ENCODE measurements around the gene FGGY. TPM values are rescaled to one million over a fixed set of nuclear protein-coding genes. Genes with fewer than 3 reads are reported as not detected.

Gene FGGY
- total RNA-seq, 1 experiment from 2014 or later: 14.6 TPM

DNA sequence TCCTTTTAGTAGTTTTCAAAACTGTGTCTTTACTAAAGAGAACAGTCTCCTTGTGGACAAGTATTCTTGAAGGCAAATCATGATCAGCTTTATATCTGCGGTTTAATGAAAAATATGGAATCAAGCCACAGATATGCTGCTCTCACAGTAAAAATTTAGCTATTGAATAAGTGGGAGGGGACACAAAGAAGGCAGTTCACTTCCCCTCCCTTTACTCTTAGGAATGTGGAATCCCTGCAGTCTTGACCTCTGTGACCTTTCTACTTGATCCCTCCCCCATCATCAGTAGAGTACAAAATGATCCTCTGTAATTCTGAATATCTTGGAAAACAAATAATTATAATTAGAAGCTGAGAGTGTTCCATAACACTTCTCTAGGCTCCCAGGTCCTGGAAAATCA, 381.1 kb downstream of the FGGY start:
- Histone ChIP-seq H3K4me2 (ENCODE audit: insufficient read depth, insufficient read length, low read length) (no peak overlapping the region), H2AK5ac (ENCODE audit: insufficient read length, low read length) (no peak overlapping the region), H2BK12ac (ENCODE audit: insufficient read length, low read depth, low read length) (no peak overlapping the region), H3K79me2 (ENCODE audit: insufficient read depth, low read length) (no peaks in the 10 kb centered on the region), H3T11ph (ENCODE audit: low read length) (no peak overlapping the region), H3K23me2 (ENCODE audit: insufficient read length, low read depth, low read length, poor library complexity, severe bottlenecking) (no peaks in the 10 kb centered on the region), H4K8ac (replicated peaks; ENCODE audit: insufficient read length, low read depth, low read length) (no peak overlapping the region), H3K56ac (ENCODE audit: insufficient read length, low read depth, low read length) (no peak overlapping the region), H4K20me1 (ENCODE audit: control insufficient read depth, insufficient read depth, insufficient read length) (no peaks in the 10 kb centered on the region), H2AFZ (ENCODE audit: low read length) (no peak overlapping the region), H3K4ac (ENCODE audit: low read depth, low read length) (no peak overlapping the region), H2BK5ac (ENCODE audit: insufficient read length, low read length) (no peak overlapping the region), H2BK20ac (ENCODE audit: low read depth, low read length, poor library complexity, severe bottlenecking) (no peak overlapping the region), H4K5ac (ENCODE audit: insufficient read length, low read depth, low read length) (no peak overlapping the region), H3K79me1 (ENCODE audit: insufficient read depth, low read depth, low read length, poor library complexity, severe bottlenecking) (no peaks in the 10 kb centered on the region), H3K9ac (ENCODE audit: extremely low read depth, insufficient read length, low read length) (no peak overlapping the region), H2BK15ac (ENCODE audit: low read depth, low read length) (no peak overlapping the region), H3K23ac (ENCODE audit: insufficient read length, low read depth, low read length) (no peak overlapping the region), H3K9me3 (ENCODE audit: control insufficient read depth, low read depth, low read length) (no peaks in the 10 kb centered on the region), H3K27me3 (ENCODE audit: insufficient read depth, low read length) (no peaks in the 10 kb centered on the region), H3K14ac (ENCODE audit: insufficient read depth, low read length) (no peak overlapping the region), H4K91ac (ENCODE audit: insufficient read length, low read depth, low read length) (no peak overlapping the region), H3K4me1 (ENCODE audit: insufficient read depth, low read length) (peaks cover 3% of the 10 kb centered on the region; the same call in 1 of the 2 replicates), H3K18ac (ENCODE audit: insufficient read length, low read depth, low read length) (no peak overlapping the region), H3K27ac (ENCODE audit: insufficient read length, low read depth, low read length) (no peak overlapping the region), H2BK120ac (ENCODE audit: low read depth, low read length, poor library complexity, severe bottlenecking) (no peak overlapping the region)
- no peaks in the 10 kb centered on the region; the same call in 1 of the 2 replicates for H3K27me3 Mint-ChIP-seq (ENCODE audit: low read depth)
- no peak overlapping the region for H3K4me3 Mint-ChIP-seq
- no peaks in the 10 kb centered on the region for H3K9me3 Mint-ChIP-seq
- H3K27ac Mint-ChIP-seq: peak overlapping the region in 2 of 3 experiments; percentile 13 to 30; a peak in 2 of 7 replicates
- TF ChIP-seq, protein P1, sequence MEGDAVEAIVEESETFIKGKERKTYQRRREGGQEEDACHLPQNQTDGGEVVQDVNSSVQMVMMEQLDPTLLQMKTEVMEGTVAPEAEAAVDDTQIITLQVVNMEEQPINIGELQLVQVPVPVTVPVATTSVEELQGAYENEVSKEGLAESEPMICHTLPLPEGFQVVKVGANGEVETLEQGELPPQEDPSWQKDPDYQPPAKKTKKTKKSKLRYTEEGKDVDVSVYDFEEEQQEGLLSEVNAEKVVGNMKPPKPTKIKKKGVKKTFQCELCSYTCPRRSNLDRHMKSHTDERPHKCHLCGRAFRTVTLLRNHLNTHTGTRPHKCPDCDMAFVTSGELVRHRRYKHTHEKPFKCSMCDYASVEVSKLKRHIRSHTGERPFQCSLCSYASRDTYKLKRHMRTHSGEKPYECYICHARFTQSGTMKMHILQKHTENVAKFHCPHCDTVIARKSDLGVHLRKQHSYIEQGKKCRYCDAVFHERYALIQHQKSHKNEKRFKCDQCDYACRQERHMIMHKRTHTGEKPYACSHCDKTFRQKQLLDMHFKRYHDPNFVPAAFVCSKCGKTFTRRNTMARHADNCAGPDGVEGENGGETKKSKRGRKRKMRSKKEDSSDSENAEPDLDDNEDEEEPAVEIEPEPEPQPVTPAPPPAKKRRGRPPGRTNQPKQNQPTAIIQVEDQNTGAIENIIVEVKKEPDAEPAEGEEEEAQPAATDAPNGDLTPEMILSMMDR (conservative IDR thresholded peaks at IDR 0.05): no peak
- no peak for DNase-seq
- peaks cover 44 to 58% of the 10 kb centered on the region in 2 experiments for H3K4me1 Mint-ChIP-seq
- no peaks in the 10 kb centered on the region for H3K36me3 Mint-ChIP-seq (ENCODE audit: insufficient read depth in 1 of 3, low read depth in 3 of 3)
- no CpG with 5 or more reads among the region's 1 CpG for WGBS (ENCODE audit: extremely low coverage, insufficient read length, low lambda C conversion rate)
